ENCODE measurements around the gene GDAP2. TPM values are rescaled to one million over a fixed set of nuclear protein-coding genes. Genes with fewer than 3 reads are reported as not detected.

Gene GDAP2
- total RNA-seq, 2 donors from 2014 or later = 15.8 to 20.8 TPM

- no peak overlapping the region for H3K4me3 ChIP-seq
- ATAC-seq (no peak), DNase-seq (no peak)
- intact Hi-C loops (cut with DNase I) = no loop called here
- peaks cover 7 to 23% of the 10 kb centered on the region in 2 donors for H3K36me3 ChIP-seq (replicated peaks in 1 of 2; ENCODE audit: insufficient read depth in 1 of 2, low read depth in 2 of 2)
- H3K27ac ChIP-seq = no peak overlapping the region
- TF ChIP-seq POLR2A (IDR thresholded peaks at IDR 0.05) (no peak), CTCF (IDR thresholded peaks at IDR 0.05) (no peak)
- no peaks in the 10 kb centered on the region for H3K4me1 ChIP-seq
- no peaks in the 10 kb centered on the region for H3K27me3 ChIP-seq
- H3K9me3 ChIP-seq = no peaks in the 10 kb centered on the region
Measured at GRCh38 chr1:117911051-117911450, 18.4 kb downstream of the GDAP2 start.

GRCh38 chr1:117905019-117905418, 24.4 kb downstream of the GDAP2 start:
- Histone ChIP-seq H3K36me3 (replicated peaks in 1 of 2; ENCODE audit: insufficient read depth in 1 of 2, low read depth in 2 of 2) (peaks cover 0 to 13% of the 10 kb centered on the region in 2 donors), H3K27ac (no peak overlapping the region), H3K9me3 (no peaks in the 10 kb centered on the region), H3K4me1 (peaks cover 15% of the 10 kb centered on the region), H3K4me3 (no peak overlapping the region), H3K27me3 (no peaks in the 10 kb centered on the region)
- DNase-seq (no peak), ATAC-seq (no peak)
- TF ChIP-seq CTCF (IDR thresholded peaks at IDR 0.05) = no peak
- TF ChIP-seq POLR2A (IDR thresholded peaks at IDR 0.05) = no peak
- WGBS, 2 donors = 81 to 89% methylated on average over 2 of the region's 2 CpGs
- intact Hi-C loops (cut with DNase I) = no loop called here

- H3K27ac ChIP-seq = no peak overlapping the region
- ATAC-seq (no peak), DNase-seq (no peak)
- peaks cover 15% of the 10 kb centered on the region for H3K4me1 ChIP-seq
- no peak overlapping the region for H3K4me3 ChIP-seq
- TF ChIP-seq CTCF (IDR thresholded peaks at IDR 0.05) (no peak), POLR2A (IDR thresholded peaks at IDR 0.05) (no peak)
- WGBS, 2 donors = 80 to 81% methylated on average over 3 of the region's 3 CpGs
- no peaks in the 10 kb centered on the region for H3K9me3 ChIP-seq
- H3K36me3 ChIP-seq (replicated peaks in 1 of 2; ENCODE audit: insufficient read depth in 1 of 2, low read depth in 2 of 2) = peaks cover 0 to 12% of the 10 kb centered on the region in 2 donors
- intact Hi-C loops (cut with DNase I) = no loop called here
- no peaks in the 10 kb centered on the region for H3K27me3 ChIP-seq
Measured at GRCh38 chr1:117904485-117904884, 24.9 kb downstream of the GDAP2 start.

GRCh38 chr1:117902944-117903343, 26.5 kb downstream of the GDAP2 start:
- no peak for ATAC-seq
- Histone ChIP-seq H3K4me3 (no peak overlapping the region), H3K27ac (no peak overlapping the region), H3K36me3 (replicated peaks in 1 of 2; ENCODE audit: insufficient read depth in 1 of 2, low read depth in 2 of 2) (peaks cover 0 to 12% of the 10 kb centered on the region in 2 donors), H3K4me1 (peaks cover 21% of the 10 kb centered on the region), H3K9me3 (no peaks in the 10 kb centered on the region), H3K27me3 (no peaks in the 10 kb centered on the region)
- DNase-seq = no peak
- intact Hi-C loops (cut with DNase I) = no loop called here
- 13 to 22% methylated on average over 4 of the region's 4 CpGs for WGBS, 2 donors
- TF ChIP-seq CTCF (IDR thresholded peaks at IDR 0.05) (no peak), POLR2A (IDR thresholded peaks at IDR 0.05) (no peak)

GRCh38 chr1:117899801-117900200, 29.6 kb downstream of the GDAP2 start:
- Histone ChIP-seq H3K4me3 (no peak overlapping the region), H3K36me3 (replicated peaks in 1 of 2; ENCODE audit: insufficient read depth in 1 of 2, low read depth in 2 of 2) (peaks cover 0 to 7% of the 10 kb centered on the region in 2 donors), H3K27ac (no peak overlapping the region), H3K4me1 (peaks cover 32% of the 10 kb centered on the region), H3K9me3 (no peaks in the 10 kb centered on the region), H3K27me3 (no peaks in the 10 kb centered on the region)
- TF ChIP-seq CTCF (IDR thresholded peaks at IDR 0.05) = no peak
- no peak for TF ChIP-seq POLR2A (IDR thresholded peaks at IDR 0.05)
- ATAC-seq (no peak), DNase-seq (no peak)
- intact Hi-C loops (cut with DNase I) = loop anchor here (10.0 kb wide), 1 partner anchor 375 kb away; no protein-coding TSS in a partner anchor
- 91 to 95% methylated on average over 1 of the region's 1 CpG for WGBS, 2 donors

Measured in body of pancreas (tissue), 4 donors.